M059J (cell line): ENCODE results near the gene PRDM1. TPM values are rescaled to one million over a fixed set of nuclear protein-coding genes. Genes with fewer than 3 reads are reported as not detected.
A peak's percentile ranks its signal among the peaks of the same experiment; 100 is the strongest.

ENCODE experiments used
- DNase-seq: peaks from one replicate; pipeline ENCODE4 v3.0.0-alpha.2; 2012; ENCODE audit warnings: low read depth
- total RNA-seq: library from RNA; depleted of rRNA; stranded (reverse); fragments of >200 nt; shearing (Covaris generic); gene quantifications from 2 replicates; pipeline ENCODE4 v1.2.3, GENCODE V29; 2014

PRDM1 gene
- total RNA-seq, 1 experiment from 2014 or later, result 14.8 TPM

- no peak for DNase-seq
Measured at GRCh38 chr6:106070636-106071035, 15.5 kb upstream of the PRDM1 start.

DNA sequence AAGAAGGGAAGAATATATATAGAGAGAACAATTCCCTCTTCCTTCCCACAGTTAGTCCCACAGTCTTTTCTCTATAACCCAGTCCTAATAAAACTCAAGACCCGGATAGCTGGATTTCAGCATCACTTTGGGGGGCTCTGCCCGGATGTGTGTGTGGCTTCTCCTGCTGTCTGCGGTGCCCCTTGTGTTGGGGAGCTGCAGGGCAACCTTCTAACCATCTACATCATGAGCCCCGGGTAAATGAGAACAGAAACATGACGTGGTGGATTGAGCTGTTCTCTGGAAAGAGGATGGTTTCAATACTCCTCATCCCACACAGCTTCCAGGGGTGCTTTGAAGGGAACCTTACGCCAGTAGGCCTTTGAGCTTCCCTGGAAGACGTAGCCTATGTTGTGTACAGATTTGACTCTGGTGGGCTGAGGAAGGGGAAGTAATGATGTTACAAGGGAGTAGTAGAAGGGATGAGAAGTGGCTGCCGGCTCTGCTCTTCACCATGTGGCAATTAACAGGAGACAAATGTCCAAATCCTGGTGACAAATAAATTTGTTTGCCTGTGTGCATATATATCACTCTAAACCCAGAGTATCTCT is 13.5 kb upstream of the PRDM1 start:
- no peak for DNase-seq

- DNase-seq, result no peak
Measured at GRCh38 chr6:106074146-106074545, 12.0 kb upstream of the PRDM1 start.

GRCh38 chr6:106076139-106076538 is 10.0 kb upstream of the PRDM1 start:
- DNase-seq, result no peak

DNA sequence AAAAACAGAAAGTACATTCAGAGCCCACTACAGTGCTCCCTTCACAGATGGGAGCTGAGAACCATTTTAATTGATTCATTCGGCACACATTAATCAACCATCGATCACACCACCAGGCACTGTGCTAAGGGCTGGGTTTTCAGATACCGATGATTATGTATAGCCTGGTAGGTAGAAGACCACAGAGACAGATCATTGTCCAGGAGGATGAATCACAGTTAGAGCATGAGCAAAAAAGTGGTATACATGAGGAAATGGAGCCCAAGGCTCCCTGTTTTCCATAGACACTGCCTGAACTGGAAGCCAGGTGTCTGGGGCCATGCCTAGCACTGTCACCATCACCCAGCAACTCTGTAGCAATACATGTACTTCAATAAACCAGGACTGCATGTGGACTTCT is 9.0 kb upstream of the PRDM1 start:
- peak; percentile 36 for DNase-seq

GRCh38 chr6:106077881-106078280 is 8.3 kb upstream of the PRDM1 start:
- DNase-seq, result no peak

DNA sequence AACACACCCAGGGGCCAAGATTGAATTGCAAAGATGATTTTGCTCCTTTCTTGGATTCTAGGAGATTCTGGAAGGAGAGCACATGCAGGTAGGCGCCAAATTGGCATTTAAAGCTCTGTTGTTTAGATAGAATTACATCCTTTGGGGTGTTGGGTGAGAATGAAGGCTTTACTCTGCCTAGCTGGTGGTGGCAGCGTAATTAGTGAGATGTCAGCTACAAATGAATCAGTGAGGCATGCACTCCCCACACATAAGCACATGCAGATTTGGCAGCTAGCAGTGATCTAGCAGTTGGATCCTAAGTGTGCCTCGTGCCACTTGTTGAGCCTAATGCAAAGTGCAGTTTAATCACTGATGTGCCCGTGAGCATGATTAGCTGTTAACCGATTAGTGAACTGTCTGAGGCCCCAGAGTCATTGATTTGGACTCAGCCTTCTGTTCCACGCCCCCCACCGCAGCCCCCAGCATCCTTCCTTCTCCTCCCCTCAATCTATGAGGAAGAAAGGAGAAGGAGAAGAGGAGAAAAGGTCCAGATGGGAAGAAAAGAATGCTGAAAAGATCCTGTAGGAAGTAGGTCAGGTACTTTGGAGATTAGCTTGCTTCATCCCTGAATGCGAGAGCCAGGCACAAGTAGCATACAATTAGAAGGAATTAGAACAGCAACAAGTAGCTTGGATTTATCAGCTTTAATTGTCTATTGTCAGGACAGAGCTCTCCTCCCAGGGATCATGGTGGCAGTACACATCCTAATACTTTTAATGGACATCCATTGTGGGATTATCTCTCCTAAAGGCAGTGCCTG is 6.0 kb upstream of the PRDM1 start:
- DNase-seq, result no peak

- DNase-seq, result no peak
Measured at GRCh38 chr6:106080763-106081095, 5.4 kb upstream of the PRDM1 start.

GRCh38 chr6:106081715-106082114 is 4.4 kb upstream of the PRDM1 start:
- DNase-seq, result no peak

GRCh38 chr6:106082735-106083398 is 3.3 kb upstream of the PRDM1 start:
- peak; percentile 44 for DNase-seq

GRCh38 chr6:106083618-106084017 is 2.5 kb upstream of the PRDM1 start:
- DNase-seq, result no peak

- DNase-seq, result peak; percentile 92
Measured at GRCh38 chr6:106084106-106084988, 1.8 kb upstream of the PRDM1 start.

GRCh38 chr6:106084989-106085691 is 996 bp upstream of the PRDM1 start:
- DNase-seq, result peak; percentile 73

GRCh38 chr6:106085692-106085983 is 498 bp upstream of the PRDM1 start:
- DNase-seq, result no peak

GRCh38 chr6:106086814-106087175 is 659 bp downstream of the PRDM1 start:
- no peak for DNase-seq

DNA sequence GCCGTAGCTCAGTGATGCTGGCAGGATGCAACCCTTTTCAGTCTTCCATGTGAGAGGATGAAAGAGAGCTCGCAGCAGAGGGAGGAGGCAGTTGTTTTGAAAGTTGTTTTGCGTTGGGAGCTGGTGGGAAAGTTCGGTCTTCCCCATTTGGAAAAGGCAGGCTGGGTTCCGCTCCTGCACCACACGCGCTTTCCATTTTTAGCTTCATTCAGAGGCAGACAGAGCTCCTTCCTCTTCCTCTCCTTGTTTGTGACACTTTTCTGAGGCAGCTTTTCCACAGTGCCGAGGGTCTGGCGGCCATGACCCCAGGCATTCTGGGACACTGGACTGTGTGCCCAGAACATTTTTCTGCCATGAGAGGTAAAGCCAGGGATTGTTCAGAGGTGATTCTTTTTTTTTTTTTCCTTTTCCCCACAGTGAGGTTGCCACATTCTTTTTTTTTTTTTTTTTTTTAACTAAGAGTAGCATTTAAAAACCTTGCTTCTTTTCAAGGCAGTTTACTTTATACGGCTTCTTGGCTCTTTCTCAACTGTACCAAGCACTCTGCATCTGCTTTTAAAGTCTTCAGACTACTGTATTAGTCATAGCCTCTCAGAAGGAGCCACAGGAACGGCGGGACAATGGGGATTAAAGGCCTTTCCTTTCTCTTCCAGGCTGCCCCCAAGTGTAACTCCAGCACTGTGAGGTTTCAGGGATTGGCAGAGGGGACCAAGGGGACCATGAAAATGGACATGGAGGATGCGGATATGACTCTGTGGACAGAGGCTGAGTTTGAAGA is 1.6 kb downstream of the PRDM1 start:
- peak; percentile 90 for DNase-seq

- DNase-seq, result peak; percentile 76
Measured at GRCh38 chr6:106090001-106090400, 3.9 kb downstream of the PRDM1 start.

DNA sequence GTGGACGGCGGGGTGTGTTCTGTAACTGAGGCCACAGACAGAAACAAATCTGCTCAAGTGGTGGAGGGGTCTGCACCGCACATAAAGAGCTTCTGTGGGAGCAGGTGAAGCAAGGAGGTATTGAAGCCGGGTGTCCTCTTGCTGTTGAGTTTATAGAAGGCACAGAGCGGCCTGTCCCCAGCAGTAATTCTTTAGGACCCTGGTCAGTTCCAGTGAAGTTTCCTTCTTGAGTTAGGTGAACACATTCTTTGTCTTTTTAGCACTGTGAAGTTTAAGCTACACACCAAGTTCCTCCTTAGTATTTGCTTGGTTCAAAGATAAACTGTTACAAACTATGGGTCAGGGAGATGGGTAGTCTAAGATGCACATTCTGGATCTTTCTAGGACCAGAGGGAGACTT is 6.1 kb downstream of the PRDM1 start:
- no peak for DNase-seq

DNA sequence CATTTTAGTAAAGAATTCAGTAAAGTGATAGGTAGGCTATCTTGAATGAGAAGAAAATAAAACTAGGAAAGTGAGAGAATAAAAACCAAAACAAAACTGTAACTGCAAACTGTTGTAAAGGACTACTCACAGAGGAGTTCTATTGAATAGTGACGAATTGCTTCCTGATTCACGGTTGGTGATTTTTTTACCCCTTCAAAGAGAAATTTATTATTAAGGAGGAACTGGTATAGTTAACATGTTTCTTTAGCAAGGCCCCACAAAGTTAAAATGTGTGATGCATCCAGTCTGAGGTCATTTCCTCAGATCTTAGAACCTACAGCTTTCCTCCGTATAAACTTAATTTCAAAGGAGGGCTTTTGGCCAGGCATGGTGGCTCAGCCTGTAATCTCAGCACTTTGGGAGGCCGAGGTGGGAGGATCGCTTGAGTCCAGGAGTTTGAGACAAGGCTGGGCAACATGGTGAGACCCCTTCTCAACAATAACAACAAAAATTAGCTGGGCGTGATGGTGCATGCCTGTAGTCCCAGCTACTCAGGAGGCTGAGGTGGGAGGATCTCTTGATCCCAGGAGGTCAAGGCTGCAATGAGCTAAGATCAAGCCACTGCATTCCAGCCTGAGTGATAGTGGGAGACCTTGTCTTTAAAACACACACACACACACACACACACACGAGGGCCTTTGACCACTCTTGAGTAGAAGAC is 8.3 kb downstream of the PRDM1 start:
- no peak for DNase-seq

- DNase-seq, result no peak
Measured at GRCh38 chr6:106094964-106095335, 8.8 kb downstream of the PRDM1 start.
